ENCODE data around the gene FGGY.
"Not testable (repeated sequence)": the region's sequence is repeated elsewhere in the genome, so short reads cannot be mapped to it uniquely, and the experiment has no call there.

Gene FGGY

GRCh38 chr1:59592924-59593323 lies 296.0 kb downstream of the FGGY start:
- no peak for DNase-seq (ENCODE audit: low spot score)

GRCh38 chr1:59593798-59594790 lies 297.2 kb downstream of the FGGY start:
- DNase-seq (ENCODE audit: low spot score), result peak; percentile 17

DNA sequence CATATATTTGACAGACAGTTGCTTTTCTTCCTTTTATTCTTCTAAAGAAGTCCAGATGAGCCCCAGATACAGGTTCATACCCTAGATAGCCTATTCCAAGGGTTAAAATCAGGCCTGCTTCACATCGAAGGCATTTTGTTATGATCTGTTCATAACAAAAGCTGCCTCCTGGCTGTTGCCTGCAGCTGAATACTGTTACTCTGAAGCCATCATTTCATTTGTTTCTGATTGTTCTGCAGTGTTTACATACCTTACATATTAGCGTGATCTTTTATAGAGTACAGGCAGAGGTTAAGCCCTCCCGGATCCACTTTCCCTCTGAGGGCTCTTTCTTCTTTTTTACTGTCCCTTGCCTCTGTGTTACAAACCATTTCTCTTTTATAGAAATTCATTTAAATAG lies 298.9 kb downstream of the FGGY start:
- DNase-seq (ENCODE audit: low spot score), result no peak

DNA sequence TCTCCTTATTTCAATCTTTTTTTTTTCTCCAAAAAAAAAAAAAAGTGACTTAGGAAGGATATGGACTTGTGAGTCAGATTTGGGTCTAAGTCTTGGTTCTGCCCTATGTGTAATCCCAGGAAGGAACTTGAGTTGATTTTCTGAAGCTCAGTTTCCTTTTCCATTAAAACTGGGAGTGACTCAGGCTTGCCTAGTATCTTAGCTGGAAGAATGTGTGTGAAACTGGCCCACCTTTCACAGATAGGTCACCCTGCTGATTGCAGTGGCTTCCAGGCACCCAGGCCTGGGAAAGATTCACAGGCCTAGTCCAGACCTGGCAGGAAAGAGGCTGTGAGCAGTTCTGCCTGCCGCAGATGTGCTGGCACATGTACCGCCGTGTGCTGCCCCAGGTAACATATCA lies 299.5 kb downstream of the FGGY start:
- no peak for DNase-seq (ENCODE audit: low spot score)

GRCh38 chr1:59596956-59597355 lies 300.1 kb downstream of the FGGY start:
- no peak for DNase-seq (ENCODE audit: low spot score)

DNA sequence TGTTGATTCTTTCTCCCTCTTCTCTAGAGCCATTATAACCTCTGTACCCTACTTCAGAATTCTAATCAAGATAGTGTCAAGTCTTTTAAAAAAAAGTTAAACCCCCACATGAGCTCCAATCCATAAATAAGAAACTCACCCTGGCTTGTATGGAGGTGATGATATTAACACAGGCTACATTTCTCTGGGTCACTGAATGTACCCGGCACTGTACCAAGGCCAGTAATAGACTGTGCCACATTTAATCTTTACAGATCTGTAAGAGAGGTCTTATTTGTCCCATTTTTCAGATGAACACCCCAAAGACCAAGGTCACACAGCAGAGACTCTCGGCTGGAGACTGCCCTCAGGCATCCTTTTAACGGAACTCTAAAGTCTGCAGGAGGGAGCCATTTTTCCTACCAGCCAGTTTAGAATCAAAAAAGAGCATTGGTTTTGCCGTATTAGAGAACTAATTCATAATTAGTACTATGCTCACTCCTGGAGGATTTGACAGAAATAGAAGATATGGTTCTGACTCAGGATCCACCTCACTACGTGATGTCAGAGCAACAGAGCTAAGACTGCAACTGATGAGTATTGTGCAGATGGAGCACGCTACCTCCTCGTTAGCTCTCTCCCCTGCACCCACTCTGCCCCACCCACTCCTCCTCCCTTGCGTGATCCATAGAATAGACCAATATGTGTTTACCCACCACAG lies 300.7 kb downstream of the FGGY start:
- no peak for DNase-seq (ENCODE audit: low spot score)

DNA sequence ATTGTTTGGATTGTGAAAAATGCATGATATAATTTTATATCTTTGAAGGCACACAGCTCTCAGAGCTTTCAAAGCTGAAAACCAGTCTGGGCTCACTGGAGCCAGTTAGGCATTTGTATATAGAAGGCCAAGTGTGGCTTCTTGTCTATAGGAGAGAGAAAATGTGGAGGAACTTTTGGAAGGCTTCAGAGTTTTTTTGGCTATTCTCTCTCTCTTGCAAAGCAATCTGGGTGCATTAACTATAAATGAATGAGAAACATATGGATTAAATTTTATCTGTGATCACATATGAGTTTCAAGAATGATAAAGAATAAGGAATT lies 301.2 kb downstream of the FGGY start:
- DNase-seq (ENCODE audit: low spot score), result no peak

- DNase-seq (ENCODE audit: low spot score), result no peak
Observed at GRCh38 chr1:59601041-59601441, 304.1 kb downstream of the FGGY start.

DNA sequence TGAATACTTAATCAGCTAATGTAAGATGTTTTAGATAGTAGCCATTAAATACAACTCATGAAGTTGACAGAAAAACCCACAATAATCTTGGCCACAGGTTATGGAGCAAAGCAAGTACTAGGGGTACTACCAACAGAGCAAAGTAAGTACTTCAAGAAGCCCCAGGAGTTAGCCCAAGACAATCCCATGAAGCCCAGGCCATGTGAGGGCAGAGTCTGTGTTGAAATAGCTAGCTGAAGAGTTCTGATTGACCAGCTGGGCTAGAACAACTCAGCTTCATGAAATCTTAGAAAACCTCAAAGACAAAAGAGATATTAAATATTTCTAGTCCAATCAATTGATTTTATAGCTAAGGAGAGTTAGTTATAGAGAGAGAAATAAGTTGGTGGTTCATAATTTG lies 304.9 kb downstream of the FGGY start:
- no peak for DNase-seq (ENCODE audit: low spot score)

DNA sequence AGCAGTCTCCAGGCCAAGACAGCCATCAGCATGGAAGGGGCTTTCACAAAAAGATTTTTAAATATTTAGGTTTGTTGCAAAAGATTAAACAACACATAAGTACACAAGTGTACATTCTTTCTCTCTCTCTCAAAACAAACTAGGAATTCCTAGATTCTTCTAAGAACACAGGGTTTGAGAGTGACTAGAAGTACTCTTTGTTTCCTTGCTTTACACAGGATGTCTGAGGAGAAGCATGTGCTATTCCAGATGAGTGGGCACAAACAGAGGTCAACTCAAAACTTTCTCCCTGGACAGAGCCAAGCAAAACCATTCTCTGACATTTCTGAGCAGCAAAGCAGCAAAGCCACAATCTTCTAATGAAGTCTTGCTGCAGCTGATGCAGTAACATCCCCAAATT lies 307.3 kb downstream of the FGGY start:
- DNase-seq (ENCODE audit: low spot score), result no peak

DNA sequence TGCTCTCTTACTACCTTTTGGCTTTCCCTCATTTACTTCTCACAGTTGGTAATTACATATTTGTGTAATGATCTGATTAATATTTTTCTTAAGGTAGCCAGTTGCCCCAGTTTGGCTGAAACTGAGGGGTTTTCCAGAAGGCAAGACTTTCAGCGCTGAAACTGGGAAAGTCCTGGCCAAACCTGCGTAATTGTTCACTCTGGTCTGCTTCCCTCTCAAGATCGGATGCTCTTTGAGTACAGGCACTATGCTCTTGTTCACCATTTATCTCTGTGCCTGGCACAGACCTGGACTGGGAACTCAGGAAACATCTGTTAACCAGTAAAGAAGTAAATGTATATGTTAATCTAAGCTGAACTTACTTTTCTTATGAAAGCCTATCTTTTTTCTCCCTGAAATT lies 308.3 kb downstream of the FGGY start:
- no peak for DNase-seq (ENCODE audit: low spot score)

- DNase-seq (ENCODE audit: low spot score), result no peak
Observed at GRCh38 chr1:59605761-59606160, 308.9 kb downstream of the FGGY start.

DNA sequence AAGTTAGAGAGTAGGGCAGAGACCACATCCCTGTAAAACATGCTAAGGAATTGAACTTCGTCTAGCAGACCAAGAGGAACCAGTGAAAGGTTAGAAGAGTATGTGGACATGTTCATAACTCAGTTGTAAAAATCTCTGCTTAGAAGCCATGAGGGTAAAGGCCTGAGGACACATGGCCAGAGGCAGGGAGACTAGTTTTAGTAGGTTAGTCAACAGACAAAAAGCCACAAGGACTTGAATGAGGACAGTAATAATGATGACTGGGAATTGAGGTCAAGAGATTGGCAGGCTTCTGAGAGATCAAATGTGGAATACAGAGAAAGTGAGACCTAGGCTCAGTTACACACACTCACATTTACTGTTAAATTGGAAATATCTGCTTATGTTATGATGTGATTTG lies 312.4 kb downstream of the FGGY start:
- no peak for DNase-seq (ENCODE audit: low spot score)

GRCh38 chr1:59610499-59610898 lies 313.6 kb downstream of the FGGY start:
- DNase-seq (ENCODE audit: low spot score), result not testable (repeated sequence)

DNA sequence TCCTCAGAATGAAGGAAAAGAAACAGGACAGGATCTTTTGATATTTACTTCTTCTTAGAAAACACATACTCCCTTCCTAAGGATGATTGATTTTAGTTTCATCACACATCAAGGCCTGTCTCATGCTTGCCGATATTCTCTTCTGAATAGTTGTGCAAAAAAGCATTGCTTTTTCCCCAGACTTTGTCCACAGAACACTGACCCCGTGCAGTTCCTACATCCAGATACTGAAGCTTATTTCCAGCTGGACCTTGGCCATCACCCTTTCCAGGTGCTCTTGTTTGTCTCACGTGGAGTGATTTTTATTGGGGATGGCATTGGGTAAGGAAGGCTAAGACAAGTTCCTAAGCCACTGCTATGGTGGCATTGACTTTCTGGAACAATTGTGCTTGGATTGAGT lies 320.5 kb downstream of the FGGY start:
- no peak for DNase-seq (ENCODE audit: low spot score)

- DNase-seq (ENCODE audit: low spot score), result no peak
Observed at GRCh38 chr1:59619557-59619956, 322.7 kb downstream of the FGGY start.

DNA sequence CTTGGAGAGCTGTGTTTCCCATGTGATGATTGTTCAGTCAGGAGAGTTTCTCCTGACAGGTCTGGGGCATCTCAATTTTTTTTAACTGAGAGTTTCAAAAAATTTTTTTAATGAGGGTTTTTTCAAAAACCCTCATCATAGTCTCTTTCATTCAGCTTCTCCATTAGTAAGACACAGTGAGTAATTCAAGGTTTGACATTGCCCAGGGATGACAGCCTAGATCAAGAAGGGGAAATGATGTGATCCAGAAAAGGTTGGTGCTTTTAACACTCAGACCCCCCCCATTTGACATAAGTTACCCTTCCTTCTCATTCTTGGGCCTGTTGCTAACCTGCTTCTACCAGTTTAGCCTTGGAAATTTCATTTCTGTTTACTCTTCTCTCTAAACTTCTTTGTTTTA lies 328.5 kb downstream of the FGGY start:
- no peak for DNase-seq (ENCODE audit: low spot score)

DNA sequence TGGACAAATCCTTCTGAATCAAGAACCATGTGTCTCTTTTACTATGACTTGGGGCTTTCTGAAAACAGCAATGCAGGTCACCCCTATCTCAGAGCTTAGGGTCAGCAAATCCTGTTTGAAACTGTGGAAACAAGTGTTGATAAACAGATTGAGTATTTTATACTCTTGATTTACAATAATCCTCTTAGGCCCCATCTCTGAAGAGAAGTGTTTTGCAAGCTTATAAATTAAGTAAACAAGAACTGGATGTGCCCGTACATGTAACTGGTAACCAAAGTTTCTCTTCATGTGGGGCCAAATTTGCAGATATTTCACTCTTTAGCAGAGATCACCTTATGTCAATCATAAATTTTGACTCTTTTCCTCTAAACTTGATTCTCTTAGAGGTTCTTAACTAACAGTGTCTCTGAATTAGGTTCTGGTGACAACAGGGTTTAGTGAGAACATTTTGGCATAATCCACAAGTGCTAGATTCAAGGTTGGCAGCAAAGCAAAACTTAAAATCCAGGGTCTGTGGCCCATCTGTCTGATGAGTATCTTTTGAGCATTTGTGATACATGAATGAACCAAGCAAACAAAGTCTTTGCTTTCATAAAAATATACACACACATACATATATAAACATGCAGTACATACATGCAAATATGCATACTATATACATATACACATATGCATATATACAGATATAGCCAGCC lies 334.8 kb downstream of the FGGY start:
- DNase-seq (ENCODE audit: low spot score), result no peak

GRCh38 chr1:59635097-59635496 lies 338.2 kb downstream of the FGGY start:
- DNase-seq (ENCODE audit: low spot score), result no peak

DNA sequence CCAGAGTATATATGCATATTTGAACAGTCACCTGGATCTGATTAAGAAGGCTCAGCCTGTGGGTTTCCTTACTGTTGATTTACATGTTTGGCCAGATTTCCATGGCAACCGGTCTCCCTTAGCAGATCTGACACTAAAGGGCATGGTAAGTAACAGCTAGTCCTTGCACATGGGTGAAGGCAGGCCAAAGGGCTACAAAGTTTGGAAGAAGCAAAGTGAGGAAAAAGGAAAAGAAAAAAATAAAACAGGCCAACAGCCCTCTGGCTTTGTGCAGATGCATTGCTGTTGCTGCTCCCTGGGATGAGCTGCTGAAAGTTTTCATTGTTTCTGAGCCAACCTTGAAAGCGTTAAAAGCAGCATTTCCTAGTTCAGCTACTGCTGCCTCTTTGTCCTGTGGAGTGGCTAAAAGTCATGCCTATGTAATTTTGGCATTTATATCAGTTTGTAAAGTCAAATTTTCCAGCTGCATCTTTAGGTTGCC lies 341.4 kb downstream of the FGGY start:
- no peak for DNase-seq (ENCODE audit: low spot score)

DNA sequence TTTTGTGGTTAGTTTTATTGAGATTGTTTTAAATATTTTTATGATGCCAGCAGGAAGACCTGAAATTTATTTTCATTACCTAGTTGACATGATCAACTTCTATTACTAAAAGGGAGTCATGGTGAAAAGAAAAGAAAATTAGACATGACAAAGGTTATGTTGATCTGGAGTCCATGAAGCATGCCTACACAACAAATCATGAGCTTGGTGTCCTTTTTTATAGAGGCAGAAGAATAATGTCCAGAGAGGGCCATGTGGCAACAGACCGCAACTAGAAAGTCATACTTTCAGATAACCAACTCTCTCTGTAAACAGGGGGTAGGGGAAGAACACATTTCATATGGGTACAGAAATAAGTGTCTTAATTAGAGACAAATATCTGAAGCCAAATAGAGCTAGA lies 342.4 kb downstream of the FGGY start:
- DNase-seq (ENCODE audit: low spot score), result no peak

GRCh38 chr1:59640851-59641250 lies 344.0 kb downstream of the FGGY start:
- DNase-seq (ENCODE audit: low spot score), result no peak

GRCh38 chr1:59641836-59642235 lies 344.9 kb downstream of the FGGY start:
- DNase-seq (ENCODE audit: low spot score), result no peak

Data from D341Med (cell line).